ENCODE data around the gene KAT5. TPM values are rescaled to one million over a fixed set of nuclear protein-coding genes. Genes with fewer than 3 reads are reported as not detected.

Gene KAT5
- total and polyA plus RNA-seq, 2 of the 4 experiments (the other 2 are of a cell fraction) = 33.3 to 34.2 TPM

DNA sequence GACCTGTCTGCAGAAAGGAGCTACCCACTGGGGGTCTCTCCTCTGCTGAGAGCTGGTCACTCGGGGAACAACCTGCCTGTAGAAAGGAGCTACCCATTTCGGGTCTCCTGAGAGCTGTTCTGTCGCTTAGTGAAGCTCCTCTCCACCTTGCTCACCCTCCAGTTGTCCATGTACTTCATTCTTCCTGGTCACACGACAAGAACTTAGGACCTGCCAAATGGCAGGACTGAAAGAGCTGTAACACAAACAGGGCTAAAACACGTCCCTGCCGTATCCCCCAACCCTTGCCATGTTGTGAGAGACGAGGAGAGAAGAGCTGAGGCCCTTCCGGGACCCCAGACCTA, 32.6 kb downstream of the KAT5 start:
- Histone ChIP-seq H2BK15ac (ENCODE audit: low read depth, low read length) (no peak overlapping the region), H4K5ac (ENCODE audit: low read depth, low read length) (no peak overlapping the region), H3K4ac (ENCODE audit: low read depth, low read length) (no peak overlapping the region), H4K8ac (ENCODE audit: low read depth in 2 of 2, low read length in 2 of 2) (no peak overlapping the region), H4K91ac (ENCODE audit: insufficient read depth, low read depth, low read length) (no peak overlapping the region), H3K56ac (ENCODE audit: extremely low read depth, insufficient read depth, low read length) (no peak overlapping the region), H2BK120ac (ENCODE audit: low read depth, low read length) (no peak overlapping the region), H3K9me3 (ENCODE audit: control insufficient read depth, insufficient read depth, low read length) (peaks cover 2% of the 10 kb centered on the region; the same call in 1 of the 2 replicates), H3K23ac (ENCODE audit: low read depth, low read length) (no peak overlapping the region), H3K4me2 (ENCODE audit: low read depth, low read length) (no peak overlapping the region), H2AFZ (replicated peaks; ENCODE audit: low read length, poor library complexity) (no peak overlapping the region), H2AK9ac (replicated peaks; ENCODE audit: low read depth, low read length, poor library complexity) (no peak overlapping the region), H3K9ac (ENCODE audit: low read depth, low read length) (no peak overlapping the region), H3K27me3 (ENCODE audit: control insufficient read depth, insufficient read depth, low read length) (peaks cover 6% of the 10 kb centered on the region), H3K27ac (ENCODE audit: insufficient read depth, low read length) (no peak overlapping the region), H3K4me1 (ENCODE audit: control insufficient read depth, insufficient read depth, low read length) (no peaks in the 10 kb centered on the region), H3K36me3 (ENCODE audit: control insufficient read depth, insufficient read depth, low read length) (no peaks in the 10 kb centered on the region), H4K20me1 (ENCODE audit: insufficient read depth, low read length) (no peaks in the 10 kb centered on the region), H3K79me1 (ENCODE audit: low read depth in 1 of 2, low read length in 2 of 2) (no peaks in the 10 kb centered on the region), H2BK5ac (ENCODE audit: low read depth, low read length, poor library complexity, severe bottlenecking) (no peak overlapping the region), H3K9me1 (ENCODE audit: insufficient read depth, low read length) (peaks cover 2% of the 10 kb centered on the region; the same call in 1 of the 2 replicates), H2BK20ac (ENCODE audit: low read depth, low read length) (no peak overlapping the region), H3K18ac (ENCODE audit: low read depth, low read length) (no peak overlapping the region), H3K14ac (replicated peaks; ENCODE audit: low read depth, low read length) (no peak overlapping the region), H3K4me3 (ENCODE audit: insufficient read depth, low read depth, low read length) (no peak overlapping the region), H2AK5ac (ENCODE audit: low read depth, low read length) (no peak overlapping the region)
- ChIA-PET CTCF (no interaction called here), POLR2A (ENCODE audit: unreplicated experiment) (interaction anchor here (0.7 kb wide), 1 partner anchor 341 kb away, joined by 5 read pairs; no protein-coding TSS in a partner anchor)
- BruUV-seq (replicated peaks) = no TSS peak
- in situ Hi-C loops (cut with MboI; ENCODE audit: low sequenced_read_pairs) (no loop called here), dilution Hi-C loops (cut with HindIII; ENCODE audit: low sequenced_read_pairs, unreplicated experiment) (no loop called here), intact Hi-C loops (cut with micrococcal nuclease) (no loop called here)
- TF ChIP-seq RCOR1 (IDR thresholded peaks at IDR 0.05; ENCODE audit: insufficient replicate concordance, low read length) (no peak), BHLHE40 (IDR thresholded peaks at IDR 0.05; ENCODE audit: low read depth, low read length) (no peak), SMC3 (IDR thresholded peaks at IDR 0.05; ENCODE audit: low read depth, low read length) (no peak), CHD1 (IDR thresholded peaks at IDR 0.05; ENCODE audit: low read depth, low read length) (no peak), CEBPB (IDR thresholded peaks at IDR 0.05; ENCODE audit: low read depth, low read length) (no peak), POLR2A (IDR thresholded peaks at IDR 0.05; ENCODE audit: low read depth, low read length) (no peak), MXI1 (IDR thresholded peaks at IDR 0.05; ENCODE audit: borderline replicate concordance, low read depth, low read length) (no peak), FOS (IDR thresholded peaks at IDR 0.05; ENCODE audit: low read depth, low read length) (no peak), NFE2L2 (IDR thresholded peaks at IDR 0.05; ENCODE audit: low read depth, low read length) (no peak)
- TF ChIP-seq, protein P1, sequence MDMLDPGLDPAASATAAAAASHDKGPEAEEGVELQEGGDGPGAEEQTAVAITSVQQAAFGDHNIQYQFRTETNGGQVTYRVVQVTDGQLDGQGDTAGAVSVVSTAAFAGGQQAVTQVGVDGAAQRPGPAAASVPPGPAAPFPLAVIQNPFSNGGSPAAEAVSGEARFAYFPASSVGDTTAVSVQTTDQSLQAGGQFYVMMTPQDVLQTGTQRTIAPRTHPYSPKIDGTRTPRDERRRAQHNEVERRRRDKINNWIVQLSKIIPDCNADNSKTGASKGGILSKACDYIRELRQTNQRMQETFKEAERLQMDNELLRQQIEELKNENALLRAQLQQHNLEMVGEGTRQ (IDR thresholded peaks at IDR 0.05; ENCODE audit: low read depth, low read length) = no peak
- TF ChIP-seq, protein P2, sequence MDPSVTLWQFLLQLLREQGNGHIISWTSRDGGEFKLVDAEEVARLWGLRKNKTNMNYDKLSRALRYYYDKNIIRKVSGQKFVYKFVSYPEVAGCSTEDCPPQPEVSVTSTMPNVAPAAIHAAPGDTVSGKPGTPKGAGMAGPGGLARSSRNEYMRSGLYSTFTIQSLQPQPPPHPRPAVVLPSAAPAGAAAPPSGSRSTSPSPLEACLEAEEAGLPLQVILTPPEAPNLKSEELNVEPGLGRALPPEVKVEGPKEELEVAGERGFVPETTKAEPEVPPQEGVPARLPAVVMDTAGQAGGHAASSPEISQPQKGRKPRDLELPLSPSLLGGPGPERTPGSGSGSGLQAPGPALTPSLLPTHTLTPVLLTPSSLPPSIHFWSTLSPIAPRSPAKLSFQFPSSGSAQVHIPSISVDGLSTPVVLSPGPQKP (IDR thresholded peaks at IDR 0.05; ENCODE audit: borderline replicate concordance, low read depth, low read length) = no peak
- TF ChIP-seq, protein P3, sequence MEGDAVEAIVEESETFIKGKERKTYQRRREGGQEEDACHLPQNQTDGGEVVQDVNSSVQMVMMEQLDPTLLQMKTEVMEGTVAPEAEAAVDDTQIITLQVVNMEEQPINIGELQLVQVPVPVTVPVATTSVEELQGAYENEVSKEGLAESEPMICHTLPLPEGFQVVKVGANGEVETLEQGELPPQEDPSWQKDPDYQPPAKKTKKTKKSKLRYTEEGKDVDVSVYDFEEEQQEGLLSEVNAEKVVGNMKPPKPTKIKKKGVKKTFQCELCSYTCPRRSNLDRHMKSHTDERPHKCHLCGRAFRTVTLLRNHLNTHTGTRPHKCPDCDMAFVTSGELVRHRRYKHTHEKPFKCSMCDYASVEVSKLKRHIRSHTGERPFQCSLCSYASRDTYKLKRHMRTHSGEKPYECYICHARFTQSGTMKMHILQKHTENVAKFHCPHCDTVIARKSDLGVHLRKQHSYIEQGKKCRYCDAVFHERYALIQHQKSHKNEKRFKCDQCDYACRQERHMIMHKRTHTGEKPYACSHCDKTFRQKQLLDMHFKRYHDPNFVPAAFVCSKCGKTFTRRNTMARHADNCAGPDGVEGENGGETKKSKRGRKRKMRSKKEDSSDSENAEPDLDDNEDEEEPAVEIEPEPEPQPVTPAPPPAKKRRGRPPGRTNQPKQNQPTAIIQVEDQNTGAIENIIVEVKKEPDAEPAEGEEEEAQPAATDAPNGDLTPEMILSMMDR (conservative IDR thresholded peaks at IDR 0.05; ENCODE audit: low read depth, low read length) = no peak
- no peak for DNase-seq
- 80% methylated on average over 2 of the region's 8 CpGs; no CpG with 5 or more reads in 1 of the 2 experiments for WGBS, 2 experiments (ENCODE audit: extremely low coverage in 2 of 2, insufficient read length in 1 of 2)
- ATAC-seq (ENCODE audit: low read depth) = no peak
